Naive thymus-derived CD4-positive, alpha-beta T cell (primary cell): Measurements from ENCODE around the gene ELOA. TPM values are rescaled to one million over a fixed set of nuclear protein-coding genes. Genes with fewer than 3 reads are reported as not detected.

Experiments used
- ATAC-seq: fragments of 150-1000 bp; cut with Tn5 transposase; 2 replicates; pipeline ENCODE4 v1.10.0; 2021; ENCODE audit warnings: mild to moderate bottlenecking, moderate library complexity
- CTCF ChIA-PET: fragments of 350-600 bp; sonication (Branson Sonifier 250); formaldehyde crosslinking; loops from one replicate; lab custom pipeline; 2021; ENCODE audit warnings: antibody characterized with exemption; lab: Charles Lee
- POLR2A ChIA-PET: fragments of 350-600 bp; sonication (Branson Sonifier 250); formaldehyde crosslinking; loops from one replicate; lab custom pipeline; 2021; ENCODE audit warnings: antibody characterized with exemption, inconsistent platforms; lab: Charles Lee
- DNase-seq, 9 donors: peaks; one replicate each; pipeline versions ENCODE4 v3.0.0 to v3.0.0-alpha.2; 2020 to 2022; ENCODE audit warnings: mixed read lengths in 1 of 9
- H3K27ac ChIP-seq: one replicate; pipeline ENCODE4 v1.7.0; 2013; ENCODE audit warnings: mild to moderate bottlenecking, low read depth, low read length, moderate library complexity
- H3K27me3 ChIP-seq, 2 donors: one replicate each; pipeline ENCODE4 v1.7.0; 2013; ENCODE audit warnings: low read length in 2 of 2, mild to moderate bottlenecking in 2 of 2, moderate library complexity in 2 of 2; ENCODE audit not compliant: control insufficient read depth in 2 of 2, insufficient read depth in 2 of 2
- H3K36me3 ChIP-seq, 3 experiments: 1 replicate in 2 of 3; 2 replicates in 1 of 3; pipeline ENCODE4 v1.7.0; 2013; ENCODE audit warnings: low read length in 3 of 3, mild to moderate bottlenecking in 3 of 3, moderate library complexity in 1 of 3; ENCODE audit not compliant: insufficient read depth in 3 of 3, control insufficient read depth in 2 of 3
- H3K4me1 ChIP-seq, 2 donors: one replicate each; pipeline ENCODE4 v1.7.0; 2013; ENCODE audit warnings: low read length in 2 of 2, mild to moderate bottlenecking in 2 of 2, moderate library complexity in 1 of 2; ENCODE audit not compliant: control insufficient read depth in 2 of 2, insufficient read depth in 2 of 2
- H3K4me3 ChIP-seq: 2 replicates; pipeline ENCODE4 v1.7.0; 2013; ENCODE audit warnings: mild to moderate bottlenecking, low read length
- H3K9me3 ChIP-seq, 3 experiments: 1 replicate in 2 of 3; 2 replicates in 1 of 3; pipeline ENCODE4 v1.7.0; 2013; ENCODE audit warnings: low read length in 3 of 3; ENCODE audit not compliant: control insufficient read depth in 2 of 3
- H3K27ac Mint-ChIP-seq, 9 donors: one replicate each; pipeline ENCODE4 v1.8.0; 2020 to 2022; ENCODE audit warnings: mixed read lengths in 9 of 9, mild to moderate bottlenecking in 8 of 9, moderate library complexity in 5 of 9, inconsistent platforms in 2 of 9
- H3K27me3 Mint-ChIP-seq, 5 donors: one replicate each; pipeline ENCODE4 v1.8.0; 2021 to 2022; ENCODE audit warnings: mixed read lengths in 5 of 5, mild to moderate bottlenecking in 1 of 5
- H3K36me3 Mint-ChIP-seq, 5 donors: one replicate each; pipeline ENCODE4 v1.8.0; 2020 to 2022; ENCODE audit warnings: mixed read lengths in 5 of 5, mild to moderate bottlenecking in 3 of 5, inconsistent platforms in 1 of 5
- H3K4me1 Mint-ChIP-seq, 7 donors: one replicate each; pipeline ENCODE4 v1.8.0; 2020 to 2022; ENCODE audit warnings: mixed read lengths in 7 of 7, mild to moderate bottlenecking in 3 of 7, inconsistent platforms in 1 of 7
- H3K4me3 Mint-ChIP-seq, 10 donors: one replicate each; pipeline ENCODE4 v1.8.0; 2020 to 2022; ENCODE audit warnings: mild to moderate bottlenecking in 10 of 10, mixed read lengths in 10 of 10, moderate library complexity in 6 of 10, inconsistent platforms in 2 of 10
- H3K9me3 Mint-ChIP-seq, 11 donors: one replicate each; pipeline ENCODE4 v1.8.0; 2020 to 2022; ENCODE audit warnings: mixed read lengths in 11 of 11, mild to moderate bottlenecking in 4 of 11, inconsistent platforms in 1 of 11, moderate library complexity in 1 of 11
- intact Hi-C, 2 donors: fragments of 100-400 bp; cut with micrococcal nuclease; formaldehyde crosslinking; loops; one replicate each; pipeline ENCODE4 v1.15.1; 2023
- polyA plus RNA-seq, 2 donors: library from polyadenylated mRNA; unstranded; fragments of 300-500 nt; fragmentation: Illumina TruSeq; gene quantifications; one replicate each; pipeline ENCODE4 v1.2.3, GENCODE V29; 2021
- total RNA-seq, 6 experiments: library from RNA in 5 of 6; stranded (reverse) in 5 of 6; gene quantifications; 1 replicate in 5 of 6; 2 replicates in 1 of 6; pipeline ENCODE4 v1.2.3 and lab custom pipeline; 2021 to 2026

ELOA gene
- total and polyA plus RNA-seq, 7 experiments from 2014 or later = 20.3 to 36.1 (median 30.4) TPM

- Mint-ChIP-seq H3K4me3 (no peak overlapping the region), H3K9me3 (no peaks in the 10 kb centered on the region), H3K4me1 (peaks cover 27 to 57% (median 51%) of the 10 kb centered on the region in 7 donors), H3K36me3 (peaks cover 6 to 69% (median 35%) of the 10 kb centered on the region in 5 donors), H3K27me3 (no peaks in the 10 kb centered on the region), H3K27ac (peak overlapping the region in 2 of 9 donors; percentile 15 to 25)
- POLR2A ChIA-PET = interaction anchor here (1.1 kb wide), 1 partner anchor 45 kb away, joined by 3 read pairs; the partner anchor contains the start of gene ELOA
- intact Hi-C loops = loop anchor here in 1 of 2 donors (10.0 kb wide), 1 partner anchor 946 kb away; the partner anchor contains the start of gene SRRM1
- Histone ChIP-seq H3K27ac (no peak overlapping the region), H3K4me1 (peaks cover 5% of the 10 kb centered on the region in 2 donors), H3K9me3 (no peaks in the 10 kb centered on the region), H3K27me3 (no peaks in the 10 kb centered on the region), H3K4me3 (no peak overlapping the region), H3K36me3 (peaks cover 20 to 86% (median 21%) of the 10 kb centered on the region in 3 experiments)
- CTCF ChIA-PET = interaction anchor here (1.1 kb wide), 1 partner anchor 14 kb away, joined by 5 read pairs; no protein-coding TSS in a partner anchor
- DNase-seq = no peak
- no peak for ATAC-seq
Observed at GRCh38 chr1:23698466-23698865, 44.8 kb upstream of the ELOA start.

DNA sequence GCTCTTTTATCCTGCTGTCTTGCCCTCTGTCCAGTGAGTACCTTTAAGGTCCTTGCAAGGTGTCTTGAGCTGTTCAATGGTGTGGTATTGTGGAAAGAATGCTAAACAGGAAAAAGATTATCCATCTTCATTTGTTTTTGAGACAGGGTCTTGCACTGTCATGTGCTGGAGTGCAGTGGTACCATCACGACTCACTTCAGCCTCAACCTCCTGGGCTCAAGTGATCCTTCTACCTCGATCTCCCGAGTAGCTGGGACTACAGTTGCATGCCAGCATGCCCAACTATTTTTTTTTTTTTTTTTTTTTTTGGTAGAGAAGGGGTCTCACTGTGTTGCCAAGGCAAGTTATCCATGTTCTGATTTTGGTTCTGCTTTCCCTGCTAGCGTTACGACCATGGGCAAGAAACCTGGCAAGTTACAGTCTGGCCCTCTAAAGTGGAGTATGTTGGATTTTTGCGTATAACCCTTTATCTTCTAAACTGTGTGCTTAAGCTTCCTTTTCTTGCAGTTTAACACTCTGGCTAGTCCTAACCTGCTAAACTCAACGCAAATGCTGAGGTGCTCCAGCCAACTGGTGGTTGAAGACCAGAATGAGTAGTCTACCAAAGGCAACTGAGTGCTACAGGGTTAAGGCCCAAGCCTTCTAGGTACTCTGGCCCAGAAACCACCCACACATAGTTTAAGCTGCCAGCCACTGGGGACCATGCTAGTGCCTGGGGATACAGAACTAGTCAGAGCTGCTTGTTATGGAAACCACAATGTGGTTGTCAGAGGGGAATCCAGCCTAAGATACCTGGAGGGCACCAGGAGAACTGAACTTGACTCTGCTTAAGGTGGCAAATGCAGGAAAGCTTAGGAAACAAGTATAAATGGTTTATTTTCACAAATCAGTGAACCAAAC is 43.7 kb upstream of the ELOA start:
- Mint-ChIP-seq H3K27me3 (no peaks in the 10 kb centered on the region), H3K9me3 (no peaks in the 10 kb centered on the region), H3K4me3 (no peak overlapping the region), H3K36me3 (peaks cover 6 to 61% (median 28%) of the 10 kb centered on the region in 5 donors), H3K4me1 (peaks cover 20 to 46% (median 41%) of the 10 kb centered on the region in 7 donors), H3K27ac (peak overlapping the region in 2 of 9 donors; percentile 14 to 17)
- H3K9me3 ChIP-seq = no peaks in the 10 kb centered on the region
- CTCF ChIA-PET = interaction anchor here (0.5 to 1.2 kb wide), 4 partner anchors 8 to 990 kb away, joined by 3 to 5 read pairs (median 4); partner anchors contain the start of gene RPL11
- H3K36me3 ChIP-seq = peaks cover 16 to 79% (median 21%) of the 10 kb centered on the region in 3 experiments
- DNase-seq (no peak), ATAC-seq (no peak)
- POLR2A ChIA-PET = interaction anchor here (0.7 to 1.1 kb wide), 3 partner anchors 8 to 49 kb away, joined by 3 to 6 read pairs (median 5); partner anchors contain the start of genes ELOA and RPL11
- H3K4me3 ChIP-seq = no peak overlapping the region
- no peak overlapping the region for H3K27ac ChIP-seq
- peaks cover 0 to 4% of the 10 kb centered on the region in 2 donors for H3K4me1 ChIP-seq
- no peaks in the 10 kb centered on the region for H3K27me3 ChIP-seq
- intact Hi-C loops = loop anchor here in 1 of 2 donors (10.0 kb wide), 1 partner anchor 945 kb away; the partner anchor contains the start of gene SRRM1

- Histone ChIP-seq H3K36me3 (peaks cover 15 to 63% (median 16%) of the 10 kb centered on the region in 3 experiments), H3K27ac (no peak overlapping the region), H3K4me1 (no peaks in the 10 kb centered on the region), H3K27me3 (no peaks in the 10 kb centered on the region), H3K4me3 (no peak overlapping the region), H3K9me3 (no peaks in the 10 kb centered on the region)
- Mint-ChIP-seq H3K9me3 (no peaks in the 10 kb centered on the region), H3K27ac (no peak overlapping the region), H3K4me1 (peaks cover 2 to 29% (median 23%) of the 10 kb centered on the region in 7 donors), H3K27me3 (no peaks in the 10 kb centered on the region), H3K36me3 (peaks cover 4 to 46% (median 17%) of the 10 kb centered on the region in 5 donors), H3K4me3 (no peak overlapping the region)
- ATAC-seq (no peak), DNase-seq (no peak)
- intact Hi-C loops = no loop called here
- ChIA-PET POLR2A (no interaction called here), CTCF (no interaction called here)
Observed at GRCh38 chr1:23701310-23701709, 42.0 kb upstream of the ELOA start.

DNA sequence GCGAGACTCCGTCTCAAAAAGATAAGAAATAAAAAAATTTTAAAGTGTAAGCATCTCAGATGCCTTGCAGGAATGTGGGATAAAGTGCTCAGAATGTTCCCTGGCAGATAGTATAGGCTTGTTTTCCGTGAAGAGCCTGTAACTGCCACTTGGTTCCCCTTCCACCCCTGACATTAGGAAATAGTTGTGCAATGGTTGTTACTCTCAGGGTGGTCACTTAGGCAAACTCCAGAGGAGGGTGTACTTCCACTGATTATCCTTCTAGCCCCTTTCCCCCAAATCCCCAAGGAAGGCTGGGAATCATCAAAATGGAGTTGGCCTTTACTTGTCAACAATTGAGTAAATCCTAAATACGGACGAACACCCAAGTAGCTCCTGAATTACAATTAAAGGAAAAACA is 41.3 kb upstream of the ELOA start:
- Histone ChIP-seq H3K27me3 (no peaks in the 10 kb centered on the region), H3K4me1 (no peaks in the 10 kb centered on the region), H3K4me3 (no peak overlapping the region), H3K36me3 (peaks cover 15 to 56% (median 16%) of the 10 kb centered on the region in 3 experiments), H3K27ac (no peak overlapping the region), H3K9me3 (no peaks in the 10 kb centered on the region)
- H3K4me3 Mint-ChIP-seq = no peak overlapping the region
- no peak for ATAC-seq
- intact Hi-C loops = no loop called here
- no peaks in the 10 kb centered on the region for H3K27me3 Mint-ChIP-seq
- peaks cover 0 to 23% (median 17%) of the 10 kb centered on the region in 7 donors for H3K4me1 Mint-ChIP-seq
- ChIA-PET CTCF (no interaction called here), POLR2A (no interaction called here)
- no peaks in the 10 kb centered on the region for H3K9me3 Mint-ChIP-seq
- H3K36me3 Mint-ChIP-seq = peaks cover 0 to 39% (median 15%) of the 10 kb centered on the region in 5 donors
- peak overlapping the region in 1 of 9 donors; percentile 70 for H3K27ac Mint-ChIP-seq
- DNase-seq = no peak

- Mint-ChIP-seq H3K4me3 (no peak overlapping the region), H3K27ac (no peak overlapping the region), H3K4me1 (peaks cover 0 to 10% (median 5%) of the 10 kb centered on the region in 7 donors), H3K27me3 (no peaks in the 10 kb centered on the region), H3K9me3 (no peaks in the 10 kb centered on the region), H3K36me3 (peaks cover 0 to 20% (median 10%) of the 10 kb centered on the region in 5 donors)
- Histone ChIP-seq H3K27me3 (no peaks in the 10 kb centered on the region), H3K36me3 (peaks cover 0 to 29% (median 8%) of the 10 kb centered on the region in 3 experiments), H3K9me3 (no peaks in the 10 kb centered on the region), H3K27ac (no peak overlapping the region), H3K4me1 (no peaks in the 10 kb centered on the region), H3K4me3 (no peak overlapping the region)
- POLR2A ChIA-PET = interaction anchor here (0.6 kb wide), 1 partner anchor 542 kb away, joined by 8 read pairs; no protein-coding TSS in a partner anchor
- intact Hi-C loops = no loop called here
- ATAC-seq = no peak
- DNase-seq = no peak
- CTCF ChIA-PET = no interaction called here
Observed at GRCh38 chr1:23704834-23705495, 38.3 kb upstream of the ELOA start.

DNA sequence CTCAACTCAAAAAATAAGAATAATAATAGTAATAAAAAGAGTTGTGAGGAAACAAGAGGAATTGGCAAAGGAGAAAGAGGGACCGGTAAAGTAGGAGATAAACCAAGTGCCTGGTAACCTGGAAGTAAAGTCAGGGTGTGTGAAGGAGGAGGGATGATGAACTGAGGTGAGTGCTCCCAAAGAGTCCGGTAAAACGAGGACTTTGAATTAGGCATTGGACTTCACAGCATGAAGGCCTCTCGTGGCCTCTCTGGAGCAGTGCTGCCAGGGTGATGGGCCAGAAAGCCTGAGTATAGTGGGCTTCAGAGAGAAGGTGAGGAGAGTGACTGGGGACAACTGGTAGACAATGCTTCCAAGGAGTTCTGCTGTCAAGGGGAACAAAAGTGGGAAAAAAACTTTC is 34.0 kb upstream of the ELOA start:
- intact Hi-C loops = no loop called here
- Histone ChIP-seq H3K27ac (no peak overlapping the region), H3K36me3 (peaks cover 0 to 14% (median 0%) of the 10 kb centered on the region in 3 experiments), H3K4me1 (no peaks in the 10 kb centered on the region), H3K27me3 (no peaks in the 10 kb centered on the region), H3K4me3 (no peak overlapping the region), H3K9me3 (no peaks in the 10 kb centered on the region)
- Mint-ChIP-seq H3K4me3 (no peak overlapping the region), H3K27ac (peak overlapping the region in 3 of 9 donors; percentile 19 to 81 (median 50)), H3K36me3 (peaks cover 0 to 15% (median 4%) of the 10 kb centered on the region in 5 donors), H3K27me3 (no peaks in the 10 kb centered on the region), H3K9me3 (no peaks in the 10 kb centered on the region), H3K4me1 (peaks cover 0 to 8% (median 4%) of the 10 kb centered on the region in 7 donors)
- ChIA-PET CTCF (no interaction called here), POLR2A (no interaction called here)
- no peak for DNase-seq
- ATAC-seq = no peak
